ENCODE data around the gene ITLN2. TPM values are rescaled to one million over a fixed set of nuclear protein-coding genes. Genes with fewer than 3 reads are reported as not detected.
"Not testable (repeated sequence)": the region's sequence is repeated elsewhere in the genome, so short reads cannot be mapped to it uniquely, and the experiment has no call there.

ITLN2 gene
- total RNA-seq, 1 donor from 2014 or later: not detected

DNA sequence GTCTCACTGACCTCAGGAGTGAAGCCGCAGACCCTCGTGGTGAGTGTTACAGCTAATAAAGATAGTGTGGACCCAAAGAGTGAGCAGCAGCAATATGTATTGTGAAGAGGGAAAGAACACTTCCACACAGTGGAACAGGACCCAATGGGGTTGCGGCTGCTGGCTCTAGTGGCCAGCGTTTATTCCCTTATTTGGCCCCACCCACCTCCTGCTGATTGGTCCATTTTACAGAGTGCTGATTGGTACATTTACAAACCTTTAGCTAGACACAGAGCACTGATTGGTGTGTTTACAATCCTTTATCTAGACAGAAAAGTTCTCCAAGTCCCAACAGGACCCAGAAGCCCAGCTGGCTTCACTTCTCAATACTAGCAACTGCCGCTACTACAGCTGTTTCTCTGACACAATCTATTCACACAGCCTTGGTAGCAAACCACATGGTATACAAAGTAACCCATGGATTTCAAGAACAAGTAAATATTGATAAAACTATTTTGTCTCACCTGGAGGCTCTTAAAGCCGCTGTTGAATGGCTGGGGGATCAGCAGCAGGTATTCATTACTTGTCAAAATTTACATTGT, 44.3 kb downstream of the ITLN2 start:
- intact Hi-C loops (cut with micrococcal nuclease): no loop called here

DNA sequence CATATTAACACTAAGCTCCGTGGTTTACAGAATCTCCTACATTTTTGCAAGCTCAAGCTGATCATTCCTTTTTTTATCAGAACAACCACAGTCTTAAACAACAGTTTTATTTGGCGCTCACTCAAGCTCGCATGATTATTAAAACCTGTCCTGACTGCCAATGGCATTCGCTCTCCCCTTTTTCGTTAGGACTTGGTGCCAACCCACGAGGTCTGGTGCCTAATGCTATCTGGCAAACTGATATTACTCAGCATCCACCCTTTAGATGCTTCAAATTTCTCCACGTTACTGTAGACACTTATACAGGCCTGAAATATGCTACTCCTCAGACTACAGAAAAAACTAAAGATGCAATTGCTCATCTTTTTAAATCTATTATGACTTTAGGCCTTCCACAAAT, 46.6 kb downstream of the ITLN2 start:
- intact Hi-C loops (cut with micrococcal nuclease): no loop called here

DNA sequence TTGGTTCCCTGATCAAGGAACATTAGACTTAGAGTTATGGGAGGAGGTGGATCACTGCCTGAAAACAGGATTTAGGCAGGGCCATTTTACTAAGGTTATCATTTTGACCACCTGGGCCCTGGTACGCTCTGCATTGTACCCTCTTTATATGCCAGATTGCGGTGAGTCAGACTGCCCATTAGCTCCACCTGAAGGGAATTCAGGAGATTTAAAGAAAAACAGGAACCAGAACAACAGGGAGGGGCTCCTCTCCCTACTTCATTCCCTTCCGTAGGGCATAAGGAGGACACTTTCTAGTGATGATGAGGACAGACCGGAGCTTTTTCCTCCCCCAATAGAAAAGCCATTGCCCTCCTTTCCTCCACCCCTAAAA, 49.0 kb downstream of the ITLN2 start:
- intact Hi-C loops (cut with micrococcal nuclease): no loop called here

DNA sequence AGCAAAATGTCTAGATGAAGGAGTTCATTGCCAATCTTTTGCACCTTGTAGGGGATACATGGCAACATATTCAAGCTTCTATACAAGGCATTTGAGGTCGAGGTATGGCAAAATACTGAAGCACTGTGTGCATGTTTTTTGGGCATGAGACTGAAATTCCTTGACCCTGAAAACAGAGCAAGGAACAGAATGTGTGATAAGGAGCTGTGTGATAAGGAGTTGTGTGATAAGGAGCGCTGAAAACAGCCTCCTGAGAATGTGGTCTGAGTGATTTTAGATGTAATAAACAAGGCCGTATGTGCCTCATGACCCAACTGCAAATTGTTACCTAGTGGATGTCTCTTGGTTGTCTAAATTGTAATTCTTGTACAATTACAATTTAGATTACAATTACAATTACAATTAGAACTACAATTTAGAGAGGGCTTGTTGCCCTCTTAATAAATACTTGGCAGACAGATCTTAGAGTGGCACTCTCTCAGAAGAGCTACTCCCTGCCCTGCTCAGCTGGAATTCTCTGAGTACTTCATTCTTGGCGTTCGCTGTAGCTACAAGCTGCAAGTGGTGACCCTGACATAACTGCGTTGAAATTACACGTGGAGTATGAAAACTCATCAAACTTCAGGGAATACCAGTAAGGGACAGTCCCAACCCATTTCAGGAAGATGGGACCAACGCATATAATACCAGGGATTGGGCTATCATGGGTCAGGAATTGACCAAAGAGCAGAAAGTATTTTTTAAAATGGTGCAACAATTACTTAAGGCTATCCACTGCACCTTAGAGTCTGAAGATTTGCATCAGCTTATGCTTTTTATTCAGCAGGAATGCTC, 49.6 kb downstream of the ITLN2 start:
- intact Hi-C loops (cut with micrococcal nuclease): no loop called here

DNA sequence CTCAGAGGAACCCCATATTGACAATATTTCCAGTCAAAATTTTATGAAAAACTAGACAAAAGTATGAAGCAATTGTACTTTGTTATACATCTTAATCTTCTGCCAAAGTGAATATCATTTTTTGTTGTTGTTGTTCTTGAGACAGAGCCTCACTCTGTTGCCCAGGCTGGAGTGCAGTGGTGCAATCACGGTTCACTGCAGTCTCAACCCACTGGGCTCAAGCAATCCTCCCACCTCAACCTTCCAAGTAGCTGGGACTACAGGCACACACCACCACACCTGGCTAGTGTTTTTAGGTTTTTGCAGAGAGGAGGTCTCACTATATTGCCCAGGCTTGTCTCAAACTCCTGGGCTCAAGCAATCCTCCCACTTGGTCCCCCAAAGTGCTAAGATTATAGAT, 52.4 kb downstream of the ITLN2 start:
- intact Hi-C loops (cut with micrococcal nuclease): not testable (repeated sequence)

DNA sequence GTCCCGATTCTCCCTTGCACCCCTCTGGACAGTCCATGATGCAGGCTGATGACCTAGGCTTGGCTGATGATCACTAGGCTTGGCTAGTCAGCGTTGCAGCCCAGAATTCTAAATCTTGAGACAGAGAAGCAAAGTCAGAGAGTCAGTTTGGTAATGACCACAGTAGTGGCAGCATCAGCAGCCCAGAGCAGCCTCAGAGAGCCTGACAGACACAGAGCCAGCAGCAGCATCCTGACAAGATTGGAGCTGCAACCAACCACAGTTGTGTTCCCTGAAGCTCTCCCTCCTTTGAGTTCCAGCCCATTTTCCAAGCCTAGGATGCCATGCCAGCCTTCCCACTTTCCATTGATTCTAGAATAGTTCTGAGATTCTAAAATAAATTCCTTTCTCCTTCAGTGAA, 52.8 kb downstream of the ITLN2 start:
- intact Hi-C loops (cut with micrococcal nuclease): no loop called here

DNA sequence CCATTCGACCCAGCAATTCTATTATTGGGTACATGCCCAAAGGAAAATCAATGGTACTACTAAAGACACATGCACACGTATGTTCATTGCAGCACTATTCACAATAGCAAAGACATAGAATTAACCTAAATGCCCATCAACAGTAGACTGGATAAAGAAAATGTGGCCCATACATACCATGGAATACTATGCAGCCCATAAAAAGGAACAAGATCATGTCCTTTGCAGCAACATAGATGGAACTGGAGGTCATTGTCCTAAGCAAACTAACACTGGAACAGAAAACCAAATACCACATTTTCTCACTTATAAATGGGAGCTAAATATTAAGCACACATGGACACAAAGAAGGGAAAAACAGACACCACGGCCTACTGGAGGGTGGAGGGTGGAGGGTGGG, 53.9 kb downstream of the ITLN2 start:
- intact Hi-C loops (cut with micrococcal nuclease): not testable (repeated sequence)

Other genes with a start within 250 kb of the ITLN2 start
- 228 and 235 TPM in 2 replicates for gene CD48, start 243.0 kb downstream of the ITLN2 start, total RNA-seq
- gene SLAMF7, start 215.6 kb downstream of the ITLN2 start, total RNA-seq: 56.4 and 60.1 TPM in 2 replicates
- 3.0 and 3.9 TPM in 2 replicates for gene LY9, start 158.6 kb downstream of the ITLN2 start, total RNA-seq
- 1.9 and 2.2 TPM in 2 replicates for gene CD244, start 91.9 kb downstream of the ITLN2 start, total RNA-seq
- not detected in 2 replicates for gene ITLN1, start 69.6 kb downstream of the ITLN2 start, total RNA-seq
- 17.4 and 19.7 TPM in 2 replicates for gene F11R, start 66.3 kb upstream of the ITLN2 start, total RNA-seq
- gene TSTD1, start 84.2 kb upstream of the ITLN2 start, total RNA-seq: 40.8 and 43.5 TPM in 2 replicates
- 78.3 and 86.9 TPM in 2 replicates for gene USF1, start 91.2 kb upstream of the ITLN2 start, total RNA-seq
- gene ARHGAP30, start 115.1 kb upstream of the ITLN2 start, total RNA-seq: 301 and 314 TPM in 2 replicates
- gene NECTIN4, start 134.7 kb upstream of the ITLN2 start, total RNA-seq: not detected in 2 replicates
- not detected in 2 replicates for gene KLHDC9, start 143.6 kb upstream of the ITLN2 start, total RNA-seq
- 71.4 and 71.5 TPM in 2 replicates for gene PFDN2, start 163.2 kb upstream of the ITLN2 start, total RNA-seq
- gene NIT1, start 163.3 kb upstream of the ITLN2 start, total RNA-seq: 39.1 and 40.6 TPM in 2 replicates
- 41.5 and 47.6 TPM in 2 replicates for gene DEDD, start 177.9 kb upstream of the ITLN2 start, total RNA-seq
- 109 TPM in 2 replicates for gene UFC1, start 199.2 kb upstream of the ITLN2 start, total RNA-seq
- gene USP21, start 204.7 kb upstream of the ITLN2 start, total RNA-seq: 30.6 and 33.6 TPM in 2 replicates
- 29.5 and 30.7 TPM in 2 replicates for gene PPOX, start 211.6 kb upstream of the ITLN2 start, total RNA-seq
- gene B4GALT3, start 222.7 kb upstream of the ITLN2 start, total RNA-seq: 56.3 and 58.4 TPM in 2 replicates
- gene ADAMTS4, start 244.2 kb upstream of the ITLN2 start, total RNA-seq: 2.2 and 2.4 TPM in 2 replicates
- gene NDUFS2, start 247.6 kb upstream of the ITLN2 start, total RNA-seq: 82.8 and 88.5 TPM in 2 replicates